ENCODE data around the gene C16orf78.

DNA sequence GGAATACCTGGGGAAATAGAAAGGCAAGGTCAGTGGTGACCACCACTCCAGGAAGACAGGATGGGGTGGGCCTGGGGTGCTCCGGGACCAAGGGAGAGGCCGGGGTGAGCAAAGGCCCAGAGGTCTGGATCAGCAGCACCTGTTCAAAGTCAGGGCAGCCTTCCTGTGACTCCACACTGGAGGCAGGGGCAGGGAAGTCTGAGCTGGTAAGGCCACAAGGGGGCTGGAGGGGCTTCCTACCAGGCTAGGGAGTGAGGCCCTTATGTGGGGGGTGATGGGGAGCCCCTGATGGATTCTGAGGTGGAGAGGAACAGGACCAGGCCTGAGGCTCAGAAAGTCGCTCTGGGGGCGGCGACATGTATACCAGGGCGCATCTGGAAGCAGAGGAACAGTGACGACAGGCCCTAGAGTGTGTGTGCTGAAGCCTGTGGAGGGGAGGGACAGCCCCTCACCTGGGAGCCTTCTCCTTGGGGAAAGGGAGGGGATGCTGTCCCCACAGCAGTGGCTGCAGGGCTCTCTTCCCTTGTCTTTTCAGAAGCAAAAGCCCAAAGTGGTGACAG is 3.7 kb downstream of the C16orf78 start:
- no peak for TF ChIP-seq CTCF (IDR thresholded peaks at IDR 0.05 in 4 of 5, conservative IDR thresholded peaks at IDR 0.05 in 1 of 5)
- no peak for TF ChIP-seq POLR2A (IDR thresholded peaks at IDR 0.05)

Measured in gastrocnemius medialis (tissue), 4 donors.